A549 (cell line): ENCODE measurements around the gene RPS14.

Source experiments
- BHLHE40 ChIP-seq: IDR thresholded peaks from 2 replicates; pipeline ENCODE4 v1.6.1; 2012; ENCODE audit warnings: low read depth, low read length, inconsistent platforms
- CEBPB ChIP-seq, 2 experiments: fragments of >200 bp in 1 of 2; sonication (Bioruptor Twin) in 1 of 2; formaldehyde crosslinking in 1 of 2; IDR thresholded peaks; 2 replicates each; pipeline ENCODE4 v1.6.1; 2012 to 2016
- CTCF ChIP-seq: fragments of >200 bp; sonication (Bioruptor Twin); formaldehyde crosslinking; IDR thresholded peaks from 3 replicates; pipeline ENCODE4 v1.5.1; 2016
- HDAC2 ChIP-seq: fragments of 200-600 bp; sonication (generic); IDR thresholded peaks from 2 replicates; pipeline ENCODE4 v1.6.1; 2016
- JUN ChIP-seq, 2 experiments: fragments of >200 bp; sonication (Bioruptor Twin); formaldehyde crosslinking; IDR thresholded peaks; 2 replicates in 1 of 2; 3 replicates in 1 of 2; pipeline ENCODE4 v1.6.1; 2016 to 2017
- PBX3 ChIP-seq: IDR thresholded peaks from 2 replicates; pipeline ENCODE4 v1.6.1; 2012
- POLR2A ChIP-seq: IDR thresholded peaks from 2 replicates; pipeline ENCODE4 v1.6.1; 2012; ENCODE audit warnings: mild to moderate bottlenecking, low read length
- RAD21 ChIP-seq, 2 experiments: fragments of >200 bp in 1 of 2; sonication (Bioruptor Twin) in 1 of 2; formaldehyde crosslinking in 1 of 2; IDR thresholded peaks in 1 of 2; conservative IDR thresholded peaks in 1 of 2; 2 replicates in 1 of 2; 3 replicates in 1 of 2; pipeline ENCODE4 v1.6.1; 2012 to 2018; ENCODE audit warnings: inconsistent platforms in 1 of 2
- TFCP2L1 ChIP-seq: fragments of 250-450 bp; sonication (Bioruptor Pico); IDR thresholded peaks from 2 replicates; pipeline ENCODE4 v1.5.0; 2021; ENCODE audit warnings: mild to moderate bottlenecking
- USF2 ChIP-seq: fragments of 450-650 bp; IDR thresholded peaks from 2 replicates; pipeline ENCODE4 v1.6.1; 2014; ENCODE audit warnings: antibody characterized with exemption

- TF ChIP-seq CEBPB (IDR thresholded peaks at IDR 0.05) (no peak), CTCF (no peak), PBX3 (no peak), BHLHE40 (no peak), USF2 (no peak), TFCP2L1 (CRISPR knock-in tag) (no peak), HDAC2 (no peak), POLR2A (no peak), RAD21 (conservative IDR thresholded peaks at IDR 0.05 in 1 of 2, IDR thresholded peaks at IDR 0.05 in 1 of 2) (no peak), JUN (IDR thresholded peaks at IDR 0.05) (no peak)
These were observed 43.3 kb downstream of the RPS14 start for GRCh38 chr5:150406103-150406722.
